ENCODE measurements around the gene MED9. TPM values are rescaled to one million over a fixed set of nuclear protein-coding genes. Genes with fewer than 3 reads are reported as not detected.
"Not testable (repeated sequence)": the region's sequence is repeated elsewhere in the genome, so short reads cannot be mapped to it uniquely, and the experiment has no call there.

Gene MED9
- total RNA-seq, 1 donor from 2014 or later, result 14.6 TPM

DNA sequence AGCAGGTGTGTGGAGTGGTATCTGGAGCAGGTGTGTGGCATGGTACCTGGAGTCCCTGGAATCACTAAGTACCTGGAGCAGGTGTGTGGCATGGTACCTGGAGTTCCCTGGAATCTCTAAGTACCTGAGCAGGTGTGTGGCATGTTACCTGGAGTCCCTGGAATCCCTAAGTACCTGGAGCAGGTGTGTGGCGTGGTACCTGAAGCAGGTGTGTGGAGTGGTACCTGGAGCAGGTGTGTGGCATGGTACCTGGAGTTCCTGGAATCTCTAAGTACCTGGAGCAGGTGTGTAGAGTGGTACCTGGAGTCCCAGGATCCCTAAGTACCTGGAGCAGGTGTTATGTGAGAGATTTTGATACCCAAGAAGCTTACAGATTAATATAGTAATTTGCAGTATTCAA, 22.1 kb upstream of the MED9 start:
- intact Hi-C loops (cut with micrococcal nuclease), result not testable (repeated sequence)

DNA sequence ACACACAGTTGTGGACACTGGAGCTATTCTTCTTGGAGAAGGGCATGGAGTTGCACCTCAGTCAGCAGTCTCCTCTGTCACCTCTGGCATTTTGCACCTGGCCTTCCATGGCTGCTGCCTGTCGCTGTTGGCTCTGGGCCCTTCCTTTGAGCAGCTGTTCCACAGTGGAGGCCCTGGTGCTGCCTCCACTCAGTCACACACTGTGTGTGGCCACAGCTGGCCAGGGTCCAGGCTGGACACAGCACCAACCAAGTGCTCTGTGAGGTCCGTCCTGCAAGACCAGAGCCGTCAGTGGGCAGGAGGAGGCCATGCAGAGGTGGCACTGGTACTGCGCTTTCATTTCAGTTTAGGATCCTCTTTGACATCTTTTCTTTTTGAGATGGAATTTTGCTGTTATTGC, 21.6 kb upstream of the MED9 start:
- intact Hi-C loops (cut with micrococcal nuclease), result no loop called here

- intact Hi-C loops (cut with micrococcal nuclease), result no loop called here
Measured at GRCh38 chr17:17456251-17456650, 20.5 kb upstream of the MED9 start.

DNA sequence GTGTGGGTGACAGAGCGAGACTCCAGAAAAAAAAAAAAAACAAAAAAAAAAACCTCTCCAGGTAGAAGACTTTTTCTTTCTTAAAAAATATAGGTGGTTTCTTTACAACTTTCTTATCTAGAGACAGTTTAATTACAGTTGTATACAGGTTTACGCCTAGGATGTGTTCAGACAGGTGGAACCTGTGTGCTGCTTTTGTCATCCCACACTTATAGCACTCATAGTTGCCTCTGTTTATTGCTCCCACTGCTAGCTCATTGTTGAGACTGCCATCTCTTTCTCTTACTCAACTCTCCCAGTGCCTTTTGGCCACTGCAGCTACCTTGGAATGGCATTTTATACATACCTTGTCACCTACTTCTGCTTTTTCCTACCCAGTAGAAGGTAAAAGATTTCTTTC, 19.1 kb upstream of the MED9 start:
- intact Hi-C loops (cut with micrococcal nuclease), result no loop called here

DNA sequence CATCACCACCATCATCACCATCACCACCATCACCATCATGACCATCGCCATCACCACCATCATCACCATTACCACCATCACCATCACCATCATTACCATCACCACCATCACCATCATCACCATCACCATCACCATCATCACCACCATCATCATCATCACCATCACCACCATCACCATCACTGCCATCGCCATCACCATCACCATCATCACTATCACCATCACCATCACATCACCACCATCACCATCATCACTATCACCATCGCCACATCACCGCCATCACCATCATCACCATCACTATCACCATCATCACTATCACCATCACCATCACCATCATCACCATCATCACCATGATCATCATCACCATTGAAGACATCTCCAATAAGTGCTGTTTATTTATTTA, 16.8 kb upstream of the MED9 start:
- intact Hi-C loops (cut with micrococcal nuclease), result no loop called here

- intact Hi-C loops (cut with micrococcal nuclease), result no loop called here
Measured at GRCh38 chr17:17462048-17462824, 14.6 kb upstream of the MED9 start.

- intact Hi-C loops (cut with micrococcal nuclease), result no loop called here
Measured at GRCh38 chr17:17463821-17464220, 13.0 kb upstream of the MED9 start.

- intact Hi-C loops (cut with micrococcal nuclease), result not testable (repeated sequence)
Measured at GRCh38 chr17:17465878-17466277, 10.9 kb upstream of the MED9 start.

- intact Hi-C loops (cut with micrococcal nuclease), result no loop called here
Measured at GRCh38 chr17:17466511-17466910, 10.3 kb upstream of the MED9 start.

GRCh38 chr17:17467016-17467415, 9.8 kb upstream of the MED9 start:
- intact Hi-C loops (cut with micrococcal nuclease), result no loop called here

- intact Hi-C loops (cut with micrococcal nuclease), result no loop called here
Measured at GRCh38 chr17:17467720-17468119, 9.1 kb upstream of the MED9 start.

DNA sequence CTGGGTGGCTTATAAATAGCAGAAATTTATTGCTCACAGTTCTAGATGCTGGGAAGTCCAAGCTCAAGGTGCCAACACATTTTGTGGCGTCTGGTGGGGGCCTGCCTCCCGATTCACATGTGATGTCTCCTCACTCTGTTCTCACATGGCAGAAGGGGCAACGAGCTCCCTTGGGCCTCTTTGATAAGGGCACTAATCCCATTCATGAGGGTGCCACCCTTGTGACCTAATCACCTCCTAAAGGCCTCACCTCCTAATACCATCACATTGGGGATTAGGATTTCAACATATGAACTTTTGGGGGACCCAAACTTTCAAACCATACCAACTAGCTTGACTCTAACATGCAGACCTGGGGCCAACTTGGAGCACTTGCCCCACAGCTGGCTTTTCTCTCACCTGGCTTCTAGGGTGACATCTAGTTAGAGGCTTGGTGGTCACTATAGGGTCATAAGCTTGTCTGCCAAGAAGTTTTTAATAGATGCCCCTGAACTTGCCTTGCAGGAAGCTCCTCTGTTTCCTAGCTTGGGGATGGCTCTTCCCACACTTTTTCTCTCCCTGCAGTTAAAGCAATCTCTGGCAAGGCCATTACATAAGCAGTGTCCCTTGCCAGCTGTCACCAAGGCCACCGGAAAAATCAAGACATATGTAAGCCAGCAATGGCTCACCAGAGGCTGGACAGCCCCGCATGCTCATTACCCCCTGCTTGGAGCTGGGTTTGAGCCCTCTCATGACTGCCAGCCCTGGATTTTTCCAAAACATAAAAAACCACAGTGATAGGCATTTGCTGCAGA, 8.4 kb upstream of the MED9 start:
- intact Hi-C loops (cut with micrococcal nuclease), result no loop called here

- intact Hi-C loops (cut with micrococcal nuclease), result no loop called here
Measured at GRCh38 chr17:17469358-17469757, 7.4 kb upstream of the MED9 start.

DNA sequence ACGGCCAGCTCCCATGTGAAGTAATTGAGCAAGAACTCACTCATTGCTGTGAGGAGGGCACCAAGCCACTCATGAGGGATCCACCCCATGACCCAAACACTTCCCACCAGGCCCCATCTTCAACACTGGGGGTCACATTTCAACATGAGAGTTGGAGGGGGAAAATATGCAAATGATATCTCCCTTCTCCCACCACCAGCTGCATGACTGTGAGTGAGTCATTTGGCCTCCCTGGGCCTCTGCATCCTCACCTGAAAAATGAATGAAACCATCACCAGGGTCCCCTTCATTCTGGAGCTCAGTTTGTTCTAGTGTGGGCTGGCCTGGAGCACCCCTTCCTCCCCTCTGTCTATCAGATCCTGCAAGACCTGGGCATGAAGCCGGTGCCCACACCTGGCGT, 6.8 kb upstream of the MED9 start:
- intact Hi-C loops (cut with micrococcal nuclease), result loop anchor here (10.0 kb wide), 2 partner anchors 505 to 845 kb away; partner anchors contain the start of genes DRC3, SMCR8, TOM1L2 and TOP3A

- intact Hi-C loops (cut with micrococcal nuclease), result loop anchor here (10.0 kb wide), 2 partner anchors 502 to 842 kb away; partner anchors contain the start of genes DRC3, SMCR8, TOM1L2 and TOP3A
Measured at GRCh38 chr17:17472333-17472920, 4.4 kb upstream of the MED9 start.

- intact Hi-C loops (cut with micrococcal nuclease), result loop anchor here (10.0 kb wide), 2 partner anchors 500 to 840 kb away; partner anchors contain the start of genes DRC3, SMCR8, TOM1L2 and TOP3A
Measured at GRCh38 chr17:17474341-17474740, 2.5 kb upstream of the MED9 start.

DNA sequence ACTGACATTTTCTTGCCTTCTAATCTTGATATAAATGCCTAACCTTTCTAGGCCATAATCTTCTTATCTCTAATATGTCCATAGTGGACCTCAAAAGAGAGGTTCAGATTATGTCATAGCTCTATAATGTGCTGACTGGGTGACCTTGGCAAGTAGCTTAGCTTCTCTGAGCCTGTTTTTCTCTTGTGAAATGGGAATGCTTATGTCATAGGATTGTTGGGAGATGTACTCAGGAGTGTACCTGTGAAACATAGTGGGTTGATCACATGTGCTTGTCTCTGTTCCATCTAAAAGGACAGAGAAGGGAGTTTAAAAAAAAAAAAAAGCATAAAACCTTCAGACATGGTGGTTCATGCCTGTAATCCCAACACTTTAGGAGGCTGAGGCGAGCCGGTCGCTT, 2.4 kb downstream of the MED9 start:
- intact Hi-C loops (cut with micrococcal nuclease), result loop anchor here (5.0 to 10.0 kb wide), 3 partner anchors 496 to 836 kb away; partner anchors contain the start of genes DRC3, SMCR8, TOM1L2 and TOP3A

GRCh38 chr17:17480593-17481148, 3.9 kb downstream of the MED9 start:
- intact Hi-C loops (cut with micrococcal nuclease), result no loop called here

- intact Hi-C loops (cut with micrococcal nuclease), result no loop called here
Measured at GRCh38 chr17:17481860-17482259, 5.1 kb downstream of the MED9 start.

GRCh38 chr17:17484451-17484899, 7.7 kb downstream of the MED9 start:
- intact Hi-C loops (cut with micrococcal nuclease), result no loop called here

GRCh38 chr17:17485420-17485819, 8.6 kb downstream of the MED9 start:
- intact Hi-C loops (cut with micrococcal nuclease), result no loop called here

Data from T-helper 2 cell treated with Interferon-gamma antibody and Interleukin-4, amounts not matched to agents 100 ng/mL and 5 ng/mL, for 36 hours (primary cell).